Breast epithelium (tissue), 3 donors: ENCODE data around the gene C1orf53.

Experiments
- POLR2A ChIP-seq: fragments of 450-650 bp; IDR thresholded peaks from one replicate; pipeline ENCODE4 v1.6.1; 2016; ENCODE audit warnings: antibody characterized with exemption, mild to moderate bottlenecking, moderate library complexity
- TF ChIP-seq, protein P1 (sequence below), 3 donors: fragments of 450-650 bp; IDR thresholded peaks; one replicate each; pipeline ENCODE4 v1.5.1; 2016 to 2017; ENCODE audit warnings: antibody characterized with exemption in 3 of 3, mild to moderate bottlenecking in 3 of 3, moderate library complexity in 3 of 3

DNA sequence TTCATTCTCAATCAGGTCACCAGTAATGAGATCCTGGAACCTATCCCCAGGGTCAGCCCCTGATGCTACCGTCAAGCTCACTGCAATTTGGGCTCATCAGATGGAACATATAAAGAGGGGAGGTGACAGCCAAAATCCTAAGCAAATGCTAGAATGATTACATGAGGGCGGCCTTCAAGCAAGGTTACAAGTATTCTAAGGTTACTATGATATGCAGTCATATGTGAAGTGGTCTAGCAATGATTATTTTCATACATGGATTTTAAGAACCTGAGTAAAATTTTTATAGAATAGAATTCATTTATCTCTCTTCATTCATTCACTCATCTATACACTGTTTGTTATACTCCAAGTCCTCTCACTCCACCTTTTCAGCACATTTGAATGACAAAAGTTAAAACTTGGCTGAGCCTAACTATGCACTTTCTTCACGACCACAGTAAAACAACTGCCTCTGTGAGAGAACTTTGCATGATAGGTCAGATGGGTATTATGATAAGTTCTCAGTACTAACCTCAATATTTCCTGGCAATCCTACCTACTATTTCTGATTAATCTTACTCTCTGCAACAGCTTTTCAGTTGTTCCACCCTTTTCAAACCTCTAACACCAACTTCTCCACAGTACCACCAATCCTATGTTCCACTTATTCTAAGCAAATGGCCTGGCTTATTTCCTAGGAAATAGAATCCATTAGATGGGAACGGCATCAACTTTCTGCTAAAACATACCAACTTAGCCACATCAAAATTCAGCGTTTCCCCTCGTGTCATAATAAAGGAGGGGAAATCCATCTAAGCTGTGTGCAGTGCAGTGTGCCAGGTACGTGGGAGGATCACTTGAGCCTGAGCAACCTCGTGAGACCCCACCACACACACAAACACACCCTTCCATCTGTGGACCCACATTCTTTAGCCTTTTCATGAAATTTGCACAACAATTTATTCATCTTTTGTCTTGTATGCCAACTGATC is 46.8 kb downstream of the C1orf53 start:
- TF ChIP-seq, protein P1, sequence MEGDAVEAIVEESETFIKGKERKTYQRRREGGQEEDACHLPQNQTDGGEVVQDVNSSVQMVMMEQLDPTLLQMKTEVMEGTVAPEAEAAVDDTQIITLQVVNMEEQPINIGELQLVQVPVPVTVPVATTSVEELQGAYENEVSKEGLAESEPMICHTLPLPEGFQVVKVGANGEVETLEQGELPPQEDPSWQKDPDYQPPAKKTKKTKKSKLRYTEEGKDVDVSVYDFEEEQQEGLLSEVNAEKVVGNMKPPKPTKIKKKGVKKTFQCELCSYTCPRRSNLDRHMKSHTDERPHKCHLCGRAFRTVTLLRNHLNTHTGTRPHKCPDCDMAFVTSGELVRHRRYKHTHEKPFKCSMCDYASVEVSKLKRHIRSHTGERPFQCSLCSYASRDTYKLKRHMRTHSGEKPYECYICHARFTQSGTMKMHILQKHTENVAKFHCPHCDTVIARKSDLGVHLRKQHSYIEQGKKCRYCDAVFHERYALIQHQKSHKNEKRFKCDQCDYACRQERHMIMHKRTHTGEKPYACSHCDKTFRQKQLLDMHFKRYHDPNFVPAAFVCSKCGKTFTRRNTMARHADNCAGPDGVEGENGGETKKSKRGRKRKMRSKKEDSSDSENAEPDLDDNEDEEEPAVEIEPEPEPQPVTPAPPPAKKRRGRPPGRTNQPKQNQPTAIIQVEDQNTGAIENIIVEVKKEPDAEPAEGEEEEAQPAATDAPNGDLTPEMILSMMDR (IDR thresholded peaks at IDR 0.05), result no peak
- TF ChIP-seq POLR2A, result no peak
